NCI-H345 treated with DMSO at 0.1 percent for 48 hours (cell line): ENCODE data around the gene EXOSC6.
"Not testable (repeated sequence)": the region's sequence is repeated elsewhere in the genome, so short reads cannot be mapped to it uniquely, and the experiment has no call there.

ENCODE experiments used
- DNase-seq: peaks from one replicate; lab custom pipeline; 2025; ENCODE audit not compliant: unreplicated experiment; lab: John Stamatoyannopoulos, UW

EXOSC6 gene

GRCh38 chr16:70200063-70200462 lies 51.7 kb downstream of the EXOSC6 start:
- not testable (repeated sequence) for DNase-seq

DNA sequence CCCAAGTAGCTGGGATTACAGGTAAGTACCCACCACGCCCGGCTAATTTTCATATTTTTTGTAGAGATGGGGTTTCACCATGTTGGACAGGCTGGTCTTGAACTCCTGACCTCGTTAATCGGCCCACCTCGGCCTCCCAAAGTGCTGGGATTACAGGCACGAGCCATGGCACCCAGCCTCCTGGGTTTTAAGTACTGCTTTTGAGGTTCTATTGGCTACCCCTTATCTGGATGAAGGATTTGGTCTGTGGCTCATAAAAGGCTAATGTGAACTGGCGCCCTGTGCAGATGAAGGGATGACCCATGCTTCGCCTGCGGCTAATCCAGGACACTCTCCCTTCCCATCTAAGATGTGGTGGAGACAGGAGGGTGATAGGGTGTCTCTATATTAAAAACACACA lies 52.6 kb downstream of the EXOSC6 start:
- not testable (repeated sequence) for DNase-seq

DNA sequence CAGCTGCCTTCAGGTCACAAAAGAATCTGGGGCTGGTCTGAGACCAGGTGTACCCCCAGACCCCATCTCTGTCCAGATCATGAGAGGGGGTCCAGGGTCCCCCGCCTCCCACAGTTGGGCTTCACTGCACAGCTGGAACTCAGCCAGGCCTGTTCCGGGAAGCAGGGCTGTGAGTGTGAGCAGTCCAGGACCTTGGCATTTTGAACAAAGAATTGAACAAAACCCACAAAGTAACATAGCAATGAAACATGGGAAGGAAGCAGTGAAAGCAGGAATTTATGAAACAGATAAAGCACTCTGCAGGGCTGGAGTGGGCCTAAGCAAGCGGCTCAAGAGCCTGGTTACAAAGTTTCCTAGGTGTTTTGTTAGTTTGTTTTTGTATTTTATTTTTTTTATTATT lies 53.1 kb downstream of the EXOSC6 start:
- DNase-seq = not testable (repeated sequence)

DNA sequence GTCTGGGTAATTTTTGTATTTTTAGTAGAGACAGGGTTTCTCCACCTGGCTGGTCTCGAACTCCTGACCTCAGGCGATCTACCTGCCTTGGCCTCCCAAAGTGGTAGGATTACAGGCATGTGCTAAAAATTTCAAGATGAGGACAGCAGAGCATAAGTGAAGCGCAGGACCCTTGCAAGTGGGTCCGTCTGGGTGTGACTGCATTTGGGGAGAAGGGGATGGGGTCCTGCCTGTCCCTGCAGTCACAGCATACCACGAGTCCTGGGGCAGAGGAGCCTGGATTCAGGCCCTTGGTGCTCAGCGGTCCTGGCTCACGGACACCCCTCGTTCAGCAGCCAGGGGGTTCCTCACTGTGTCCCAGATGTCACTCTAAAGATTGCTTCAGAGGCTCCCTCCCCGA lies 53.5 kb downstream of the EXOSC6 start:
- not testable (repeated sequence) for DNase-seq

DNA sequence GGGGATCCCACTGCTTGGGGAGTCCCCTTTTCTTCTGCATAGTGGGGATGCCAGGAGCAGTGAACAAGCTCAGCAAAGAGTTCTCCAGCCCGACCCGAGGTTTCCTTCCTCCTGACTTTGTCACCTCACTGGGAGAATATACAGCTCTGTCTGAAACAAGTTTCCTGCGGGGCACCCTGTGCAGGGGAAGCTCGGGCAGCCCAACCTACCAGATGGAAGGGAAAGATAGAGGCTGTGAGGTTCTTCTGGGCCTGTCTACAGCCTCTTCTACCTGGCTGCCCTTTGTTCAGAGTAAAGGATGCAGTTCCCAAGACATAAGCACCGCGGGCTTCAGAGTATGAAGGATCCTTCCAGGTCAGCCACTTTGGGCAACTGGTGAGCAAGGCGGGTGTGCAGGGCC lies 54.1 kb downstream of the EXOSC6 start:
- DNase-seq = not testable (repeated sequence)
